K562 (cell line): ENCODE data around the gene HOXC5. TPM values are rescaled to one million over a fixed set of nuclear protein-coding genes. Genes with fewer than 3 reads are reported as not detected.
"Not testable (repeated sequence)": the region's sequence is repeated elsewhere in the genome, so short reads cannot be mapped to it uniquely, and the experiment has no call there.

ENCODE experiments used
- ATAC-seq: fragments of 200-7000 bp; cut with Tn5 transposase; 3 replicates; pipeline ENCODE4 v1.9.1; 2020; ENCODE audit warnings: moderate library complexity
- BruUV-seq: library from RNA; stranded (reverse); fragments of 400-500 nt; replicated peaks from 2 replicates; lab custom pipeline; 2021; lab: Mats Ljungman, UMichigan
- CTCF ChIA-PET: fragments of 300-600 bp; formaldehyde crosslinking; extraction: SDS; loops from one replicate; lab custom pipeline; 2021; ENCODE audit warnings: low intra/inter-chr PET ratio; lab: Yijun Ruan, JAX
- POLR2A ChIA-PET: fragments of 300-600, 350-650 bp; sonication (Branson Sonifier 250); formaldehyde crosslinking; extraction: SDS; loops from one replicate; lab custom pipeline; 2021; ENCODE audit warnings: antibody characterized with exemption, inconsistent platforms; lab: Yijun Ruan, JAX
- DNase-seq, 4 experiments: peaks; one replicate each; pipeline versions ENCODE4 v3.0.0 to v3.0.0-alpha.2; 2011 to 2018; ENCODE audit warnings: low spot score in 3 of 4, mixed read lengths in 3 of 4; ENCODE audit errors: extremely low read depth in 1 of 4
- FAIRE-seq: peaks from 2 replicates; lab custom pipeline; 2011; peaks lifted over from hg19 to GRCh38; lab: Jason Lieb, UNC
- H2AFZ ChIP-seq: 2 replicates; pipeline ENCODE4 v1.6.0; 2011; ENCODE audit warnings: low read depth, low read length, control low read depth, inconsistent platforms
- H3K27ac ChIP-seq: fragments of 200-600 bp; 3 replicates; pipeline ENCODE4 v1.8.0; 2011; ENCODE audit warnings: low read depth, mild to moderate bottlenecking, control low read depth, inconsistent platforms, low read length, moderate library complexity, mixed read lengths; ENCODE audit errors: extremely low read depth
- H3K27me3 ChIP-seq, 2 experiments: fragments of 300-600 bp in 1 of 2; 2 replicates in 1 of 2; 3 replicates in 1 of 2; pipeline versions ENCODE4 v1.6.0 to v1.8.0; 2011; ENCODE audit warnings: inconsistent platforms in 2 of 2, low read length in 2 of 2, mild to moderate bottlenecking in 1 of 2, mixed read lengths in 1 of 2, moderate library complexity in 1 of 2; ENCODE audit not compliant: control insufficient read depth in 2 of 2, insufficient read depth in 2 of 2
- H3K36me3 ChIP-seq: fragments of 300-600 bp; 3 replicates; pipeline ENCODE4 v1.8.0; 2011; ENCODE audit warnings: mild to moderate bottlenecking, low read length, inconsistent platforms; ENCODE audit not compliant: control insufficient read depth, insufficient read depth
- H3K4me1 ChIP-seq, 2 experiments: fragments of 200-600 bp in 1 of 2; replicated peaks in 1 of 2; 2 replicates in 1 of 2; 3 replicates in 1 of 2; pipeline versions ENCODE4 v1.5.1 to v1.8.0; 2011; ENCODE audit warnings: inconsistent platforms in 2 of 2, low read length in 2 of 2, mild to moderate bottlenecking in 1 of 2, mixed read lengths in 1 of 2, moderate library complexity in 1 of 2; ENCODE audit not compliant: control insufficient read depth in 2 of 2, insufficient read depth in 2 of 2
- H3K4me2 ChIP-seq: 2 replicates; pipeline ENCODE4 v1.6.1; 2011; ENCODE audit warnings: low read length, control low read depth, inconsistent platforms, mixed read lengths; ENCODE audit not compliant: insufficient read depth
- H3K4me3 ChIP-seq: fragments of 200-600 bp; sonication (generic), shearing (Covaris generic); 2 replicates; pipeline ENCODE4 v1.5.1; 2016; ENCODE audit warnings: control low read depth, inconsistent platforms
- H3K79me2 ChIP-seq: fragments of 200-600 bp; 3 replicates; pipeline ENCODE4 v1.8.0; 2011; ENCODE audit warnings: low read length, inconsistent platforms; ENCODE audit not compliant: control insufficient read depth, insufficient read depth
- H3K9ac ChIP-seq, 2 experiments: 2 replicates each; pipeline versions ENCODE4 v1.6.0 to v1.6.1; 2011; ENCODE audit warnings: low read depth in 2 of 2, low read length in 2 of 2, control low read depth in 1 of 2, inconsistent platforms in 1 of 2, mild to moderate bottlenecking in 1 of 2, mixed read lengths in 1 of 2; ENCODE audit not compliant: insufficient read depth in 1 of 2
- H3K9me1 ChIP-seq: one replicate; pipeline ENCODE4 v1.6.0; 2011; ENCODE audit warnings: inconsistent platforms, mild to moderate bottlenecking, low read length, moderate library complexity; ENCODE audit not compliant: control insufficient read depth, insufficient read depth
- H3K9me3 ChIP-seq: replicated peaks from 2 replicates; pipeline ENCODE4 v1.5.1; 2011; ENCODE audit warnings: low read depth, low read length, inconsistent platforms; ENCODE audit not compliant: control insufficient read depth, insufficient read depth
- H4K20me1 ChIP-seq: replicated peaks from 2 replicates; pipeline ENCODE4 v1.6.1; 2011; ENCODE audit warnings: low read length, inconsistent platforms, mixed read lengths; ENCODE audit not compliant: control insufficient read depth, insufficient read depth
- EGR1 ChIP-seq: fragments of 450-650 bp; conservative IDR thresholded peaks from 2 replicates; pipeline ENCODE4 v1.6.1; 2017; ENCODE audit warnings: mild to moderate bottlenecking
- KLF6 ChIP-seq: fragments of 250-450 bp; sonication (Bioruptor Pico); IDR thresholded peaks from 2 replicates; pipeline ENCODE4 v1.4.0; 2020; ENCODE audit warnings: mild to moderate bottlenecking, moderate library complexity, borderline replicate concordance
- PBX2 ChIP-seq, 2 experiments: IDR thresholded peaks in 1 of 2; conservative IDR thresholded peaks in 1 of 2; 2 replicates each; pipeline ENCODE4 v1.6.1; 2016; ENCODE audit warnings: low read depth in 2 of 2, mild to moderate bottlenecking in 1 of 2, missing compliant biosample characterization in 1 of 2, missing genetic modification characterization in 1 of 2, moderate library complexity in 1 of 2
- PKNOX1 ChIP-seq: fragments of 450-650 bp; IDR thresholded peaks from 2 replicates; pipeline ENCODE4 v1.6.1; 2016
- ZNF311 ChIP-seq: fragments of 250-450 bp; sonication (Bioruptor Pico); IDR thresholded peaks from 2 replicates; pipeline ENCODE4 v1.4.0; 2020; ENCODE audit warnings: mild to moderate bottlenecking, moderate library complexity
- ZSCAN29 ChIP-seq: fragments of 450-650 bp; IDR thresholded peaks from 2 replicates; pipeline ENCODE4 v1.6.1; 2017
- WGBS: fragments of 100-300 bp; shearing (Covaris generic); methylation state at CpG from one replicate; pipeline ENCODE4 v1.1.6; 2016; ENCODE audit warnings: low coverage, mixed read lengths; ENCODE audit not compliant: insufficient coverage; ENCODE audit errors: missing lambda C conversion rate; 5-methylcytosine and 5-hydroxymethylcytosine counted together
- in situ Hi-C: fragments of 300-500 bp; cut with MboI; formaldehyde crosslinking; loops from 4 replicates; pipeline ENCODE4 v1.15.0; 2018; ENCODE audit warnings: inconsistent platforms, mixed read lengths
- intact Hi-C: fragments of 100-400 bp; cut with micrococcal nuclease; formaldehyde crosslinking; loops from 2 replicates; pipeline ENCODE4 v1.14.2; 2022
- polyA plus RNA-seq, 8 experiments: library from polyadenylated mRNA; depleted of rRNA in 4 of 8; stranded (reverse) in 5 of 8; unstranded in 3 of 8; fragments of >200 nt; fragmentation: Nextera tagmentation in 2 of 8; fragmentation: Illumina TruSeq in 1 of 8; extraction: Ambion mirVana in 2 of 8; extraction: Trizol in 1 of 8; gene quantifications; 2 replicates each; pipeline versions ENCODE4 v1.2.1 to v1.2.3, GENCODE V29; 2011 to 2014; ENCODE audit warnings: inconsistent platforms in 1 of 8, missing spikeins in 1 of 8
- total RNA-seq, 7 experiments: library from RNA; depleted of rRNA in 6 of 7; stranded (reverse); fragments of >200 nt in 6 of 7; fragmentation: Illumina TruSeq in 2 of 7; extraction: Trizol in 2 of 7; gene quantifications; 2 replicates each; pipeline versions ENCODE4 v1.2.1 to v1.2.3, GENCODE V29; 2011 to 2021; ENCODE audit warnings: low replicate concordance in 1 of 7

Gene HOXC5
- total and polyA plus RNA-seq, 9 of the 15 experiments (the other 6 are each of a cell fraction or from before 2014, with no cell fraction given) = 0.10 to 0.44 (median 0.18) TPM; not detected in 4

- H3K4me3 ChIP-seq = not testable (repeated sequence)
Observed at GRCh38 chr12:54081581-54082396, 48.9 kb downstream of the HOXC5 start.

GRCh38 chr12:54082397-54082892, 49.6 kb downstream of the HOXC5 start:
- Histone ChIP-seq H3K36me3 (no peaks in the 10 kb centered on the region), H4K20me1 (no peaks in the 10 kb centered on the region), H3K4me1 (peaks cover 3 to 10% of the 10 kb centered on the region in 2 experiments; a peak in 4 of 5 replicates), H3K9me3 (no peaks in the 10 kb centered on the region), H3K27me3 (no peaks in the 10 kb centered on the region), H3K9me1 (no peaks in the 10 kb centered on the region), H2AFZ (peak overlapping the region; percentile 37), H3K79me2 (no peaks in the 10 kb centered on the region), H3K4me2 (0 out of 2 replicates have a peak overlapping the region, but pooled peaks have one; percentile 9), H3K27ac (peak overlapping the region; percentile 41; the same call in 1 of the 3 replicates), H3K9ac (no peak overlapping the region; a peak in 1 of 4 replicates), H3K4me3 (no peak overlapping the region)
- intact Hi-C loops = no loop called here
- BruUV-seq = no TSS peak
- in situ Hi-C loops = no loop called here
- POLR2A ChIA-PET = interaction anchor here (0.7 kb wide), 1 partner anchor 22 kb away, joined by 4 read pairs; no protein-coding TSS in a partner anchor
- 9% methylated on average over 10 of the region's 36 CpGs for WGBS
- peak; percentile 58; the same call in 2 of the 3 replicates for ATAC-seq
- DNase-seq = peak; percentile 43 to 86 (median 50)
- CTCF ChIA-PET = no interaction called here
- FAIRE-seq = no peak
- peak; percentile 35; the same call in 1 of the 2 replicates for TF ChIP-seq EGR1
- peak; percentile 94 for TF ChIP-seq PKNOX1
- TF ChIP-seq PBX2 (CRISPR knock-in tag; IDR thresholded peaks at IDR 0.05; ENCODE audit: low read depth) = peak; percentile 56
- peak; percentile 91 for TF ChIP-seq PBX2 (tag; conservative IDR thresholded peaks at IDR 0.05; ENCODE audit: low read depth)
- TF ChIP-seq KLF6 (CRISPR knock-in tag) = no peak
- TF ChIP-seq ZNF311 (CRISPR knock-in tag) = no peak

More at GRCh38 chr12:54081581-54082396, 48.9 kb downstream of the HOXC5 start:
- BruUV-seq, H3K36me3 ChIP-seq, H3K9ac ChIP-seq, H3K27me3 ChIP-seq, ATAC-seq, H4K20me1 ChIP-seq, H3K9me1 ChIP-seq: not testable (repeated sequence)
- WGBS = 78% methylated on average over 13 of the region's 35 CpGs
- peak; percentile 94 for TF ChIP-seq ZSCAN29
- TF ChIP-seq, all 486 proteins: peak for 1; not testable (repeated sequence) for 485
- CTCF ChIA-PET, H3K79me2 ChIP-seq, FAIRE-seq, in situ Hi-C loops, H3K4me1 ChIP-seq, H3K9me3 ChIP-seq, DNase-seq, intact Hi-C loops: not testable (repeated sequence)
- 0 out of 2 replicates have a peak overlapping the region, but pooled peaks have one; percentile 9 for H3K4me2 ChIP-seq
- peak overlapping the region; percentile 37 for H2AFZ ChIP-seq
- POLR2A ChIA-PET = interaction anchor here (0.7 kb wide), 1 partner anchor 21 kb away, joined by 4 read pairs; no protein-coding TSS in a partner anchor
- 0 out of 3 replicates have a peak overlapping the region, but pooled peaks have one; percentile 11 for H3K27ac ChIP-seq
